GM23338 (cell line): Measurements from ENCODE around the gene LPP. TPM values are rescaled to one million over a fixed set of nuclear protein-coding genes. Genes with fewer than 3 reads are reported as not detected.

ENCODE experiments used
- ATAC-seq: fragments of 200-7000 bp; cut with Tn5 transposase; 3 replicates; pipeline ENCODE4 v1.9.1; 2020
- DNase-seq: peaks from one replicate; pipeline ENCODE4 v3.0.0-alpha.2; 2015; ENCODE audit warnings: low spot score
- H2AFZ ChIP-seq: fragments of 200-600 bp; sonication (generic); 2 replicates; pipeline ENCODE4 v1.8.0; 2016; ENCODE audit warnings: antibody characterized with exemption, mild to moderate bottlenecking, moderate library complexity
- H3F3A ChIP-seq: fragments of 200-600 bp; sonication (generic); replicated peaks from 2 replicates; pipeline ENCODE4 v1.8.0; 2017; ENCODE audit warnings: antibody characterized with exemption, mixed run types, low read depth
- H3K27ac ChIP-seq: fragments of 200-600 bp; sonication (generic); 2 replicates; pipeline ENCODE4 v1.6.1; 2016; ENCODE audit warnings: low read depth
- H3K27me3 ChIP-seq: fragments of 200-600 bp; sonication (generic); 2 replicates; pipeline ENCODE4 v1.8.0; 2016; ENCODE audit warnings: mild to moderate bottlenecking, mixed run types, moderate library complexity; ENCODE audit not compliant: insufficient read depth
- H3K36me3 ChIP-seq: fragments of 200-600 bp; sonication (generic); 2 replicates; pipeline ENCODE4 v1.8.0; 2016; ENCODE audit warnings: mild to moderate bottlenecking; ENCODE audit not compliant: insufficient read depth
- H3K4me1 ChIP-seq: fragments of 200-600 bp; sonication (generic); 2 replicates; pipeline ENCODE4 v1.8.0; 2016; ENCODE audit warnings: mild to moderate bottlenecking, moderate library complexity; ENCODE audit not compliant: insufficient read depth
- H3K4me2 ChIP-seq: fragments of 200-600 bp; sonication (generic); 2 replicates; pipeline ENCODE4 v1.7.1; 2017; ENCODE audit warnings: mixed run types
- H3K4me3 ChIP-seq: fragments of 200-600 bp; sonication (generic); 2 replicates; pipeline ENCODE4 v1.6.1; 2016; ENCODE audit warnings: mixed run types
- H3K79me2 ChIP-seq: fragments of 200-600 bp; sonication (generic); replicated peaks from 2 replicates; pipeline ENCODE4 v1.8.0; 2017; ENCODE audit warnings: mild to moderate bottlenecking; ENCODE audit not compliant: insufficient read depth
- H3K9me2 ChIP-seq: fragments of 200-600 bp; sonication (generic); 2 replicates; pipeline ENCODE4 v1.8.0; 2017; ENCODE audit not compliant: insufficient read depth
- H4K20me1 ChIP-seq: fragments of 200-600 bp; sonication (generic); replicated peaks from 2 replicates; pipeline ENCODE4 v1.8.0; 2017; ENCODE audit warnings: mild to moderate bottlenecking; ENCODE audit not compliant: insufficient read depth
- H3K27ac Mint-ChIP-seq: 2 replicates; pipeline ENCODE4 v1.8.0; 2020; ENCODE audit warnings: inconsistent platforms, mild to moderate bottlenecking, moderate library complexity, mixed read lengths
- H3K27me3 Mint-ChIP-seq: 3 replicates; pipeline ENCODE4 v1.8.0; 2022; ENCODE audit warnings: low read depth, mild to moderate bottlenecking, moderate library complexity, mixed read lengths, inconsistent platforms; ENCODE audit not compliant: insufficient read depth, poor library complexity
- H3K36me3 Mint-ChIP-seq: 3 replicates; pipeline ENCODE4 v1.8.0; 2021; ENCODE audit warnings: low read depth, mild to moderate bottlenecking, inconsistent platforms, moderate library complexity, mixed read lengths
- H3K4me1 Mint-ChIP-seq: 3 replicates; pipeline ENCODE4 v1.8.0; 2020; ENCODE audit warnings: mild to moderate bottlenecking, inconsistent platforms, mixed read lengths
- H3K4me3 Mint-ChIP-seq: 3 replicates; pipeline ENCODE4 v1.8.0; 2021; ENCODE audit warnings: moderate library complexity, mild to moderate bottlenecking, inconsistent platforms, mixed read lengths
- H3K9me3 Mint-ChIP-seq: 3 replicates; pipeline ENCODE4 v1.8.0; 2020; ENCODE audit warnings: moderate library complexity, mild to moderate bottlenecking, inconsistent platforms, mixed read lengths
- CREB1 ChIP-seq: fragments of 250-450 bp; sonication (Bioruptor Pico); IDR thresholded peaks from 2 replicates; pipeline ENCODE4 v1.5.0; 2020; ENCODE audit warnings: low read depth, mild to moderate bottlenecking, moderate library complexity
- CTCF ChIP-seq, 2 experiments: fragments of 200-600 bp in 1 of 2; sonication (generic) in 1 of 2; conservative IDR thresholded peaks; 2 replicates each; pipeline versions ENCODE4 v1.5.1 to v1.6.1; 2016 to 2017; ENCODE audit warnings: antibody characterized with exemption in 2 of 2, low read depth in 2 of 2, mild to moderate bottlenecking in 2 of 2, moderate library complexity in 1 of 2
- EZH2 ChIP-seq: fragments of 200-600 bp; sonication (generic); IDR thresholded peaks from one replicate; pipeline ENCODE4 v1.8.0; 2017; ENCODE audit warnings: antibody characterized with exemption, mild to moderate bottlenecking, low read depth; ENCODE audit not compliant: unreplicated experiment
- EZH2phosphoT487 ChIP-seq: fragments of 200-600 bp; sonication (generic); IDR thresholded peaks from one replicate; pipeline ENCODE4 v1.8.1; 2018; ENCODE audit warnings: antibody characterized with exemption; ENCODE audit not compliant: unreplicated experiment
- JUNB ChIP-seq: IDR thresholded peaks from one replicate; pipeline ENCODE4 v1.6.1; 2016; ENCODE audit warnings: antibody characterized with exemption; ENCODE audit not compliant: unreplicated experiment
- NANOG ChIP-seq: IDR thresholded peaks from 2 replicates; pipeline ENCODE4 v1.6.1; 2016; ENCODE audit warnings: antibody characterized with exemption, borderline replicate concordance
- POLR2AphosphoS5 ChIP-seq: IDR thresholded peaks from 2 replicates; pipeline ENCODE4 v1.6.1; 2016; ENCODE audit warnings: antibody characterized with exemption, low read depth
- STAT1 ChIP-seq: IDR thresholded peaks from one replicate; pipeline ENCODE4 v1.6.1; 2016; ENCODE audit warnings: antibody characterized with exemption; ENCODE audit not compliant: unreplicated experiment
- ZNF114 ChIP-seq: fragments of 250-450 bp; sonication (Bioruptor Pico); IDR thresholded peaks from 2 replicates; pipeline ENCODE4 v1.5.0; 2020; ENCODE audit warnings: mild to moderate bottlenecking, moderate library complexity
- ZNF331 ChIP-seq: fragments of 250-450 bp; sonication (Bioruptor Pico); IDR thresholded peaks from 2 replicates; pipeline ENCODE4 v1.5.0; 2020; ENCODE audit warnings: low read depth, mild to moderate bottlenecking, moderate library complexity
- polyA plus RNA-seq: library from polyadenylated mRNA; unstranded; fragments of >200 nt; fragmentation: Nextera tagmentation; extraction: Ambion mirVana; gene quantifications from 2 replicates; pipeline ENCODE4 v1.2.1, GENCODE V29; 2016
- total RNA-seq: library from RNA; depleted of rRNA; stranded (reverse); fragments of >200 nt; shearing (Covaris generic); gene quantifications from 2 replicates; pipeline ENCODE4 v1.2.3, GENCODE V29; 2014

The LPP gene
- total and polyA plus RNA-seq, 2 experiments from 2014 or later: 23.0 to 35.2 TPM

- no peak for ATAC-seq
- H3K36me3 ChIP-seq: no peaks in the 10 kb centered on the region
- no peaks in the 10 kb centered on the region for H4K20me1 ChIP-seq
- Mint-ChIP-seq H3K9me3 (no peaks in the 10 kb centered on the region), H3K4me3 (no peak overlapping the region), H3K27ac (no peak overlapping the region), H3K27me3 (peaks cover 3% of the 10 kb centered on the region), H3K4me1 (peaks cover 15% of the 10 kb centered on the region), H3K36me3 (no peaks in the 10 kb centered on the region)
- no peaks in the 10 kb centered on the region for H3K9me2 ChIP-seq
- H3K4me3 ChIP-seq: no peak overlapping the region
- no peak for DNase-seq
- TF ChIP-seq ZNF331 (CRISPR knock-in tag) (no peak), STAT1 (no peak), NANOG (no peak)
- no peaks in the 10 kb centered on the region for H3K79me2 ChIP-seq
- no peaks in the 10 kb centered on the region for H3K4me1 ChIP-seq
- H3F3A ChIP-seq: no peaks in the 10 kb centered on the region
- H3K27ac ChIP-seq: no peak overlapping the region
- H2AFZ ChIP-seq: no peak overlapping the region
- H3K27me3 ChIP-seq: no peaks in the 10 kb centered on the region
- no peak overlapping the region for H3K4me2 ChIP-seq
Observed at GRCh38 chr3:188690064-188690463, 536.1 kb downstream of the LPP start.

GRCh38 chr3:188691004-188691403, 537.0 kb downstream of the LPP start:
- Histone ChIP-seq H2AFZ (no peak overlapping the region), H3K27ac (no peak overlapping the region), H3K4me1 (no peaks in the 10 kb centered on the region), H3K4me2 (no peak overlapping the region), H3K36me3 (no peaks in the 10 kb centered on the region), H4K20me1 (no peaks in the 10 kb centered on the region), H3K27me3 (no peaks in the 10 kb centered on the region), H3K4me3 (no peak overlapping the region), H3F3A (no peaks in the 10 kb centered on the region), H3K9me2 (no peaks in the 10 kb centered on the region), H3K79me2 (no peaks in the 10 kb centered on the region)
- DNase-seq (no peak), ATAC-seq (no peak)
- H3K36me3 Mint-ChIP-seq: no peaks in the 10 kb centered on the region
- peaks cover 3% of the 10 kb centered on the region for H3K27me3 Mint-ChIP-seq
- no peaks in the 10 kb centered on the region for H3K9me3 Mint-ChIP-seq
- H3K27ac Mint-ChIP-seq: no peak overlapping the region
- no peak overlapping the region for H3K4me3 Mint-ChIP-seq
- no peak for TF ChIP-seq NANOG
- H3K4me1 Mint-ChIP-seq: peaks cover 20% of the 10 kb centered on the region

GRCh38 chr3:188691665-188692064, 537.7 kb downstream of the LPP start:
- Histone ChIP-seq H2AFZ (no peak overlapping the region), H3K4me2 (no peak overlapping the region), H3K36me3 (no peaks in the 10 kb centered on the region), H4K20me1 (no peaks in the 10 kb centered on the region), H3K4me3 (no peak overlapping the region), H3F3A (no peaks in the 10 kb centered on the region), H3K9me2 (no peaks in the 10 kb centered on the region), H3K4me1 (peaks cover 1% of the 10 kb centered on the region; the same call in 1 of the 2 replicates), H3K27ac (no peak overlapping the region), H3K27me3 (no peaks in the 10 kb centered on the region), H3K79me2 (no peaks in the 10 kb centered on the region)
- no peak for ATAC-seq
- Mint-ChIP-seq H3K36me3 (no peaks in the 10 kb centered on the region), H3K4me3 (no peak overlapping the region), H3K27me3 (peaks cover 3% of the 10 kb centered on the region), H3K9me3 (no peaks in the 10 kb centered on the region), H3K27ac (peak overlapping the region; percentile 6; the same call in 1 of the 2 replicates), H3K4me1 (peaks cover 20% of the 10 kb centered on the region)
- DNase-seq: no peak
- TF ChIP-seq EZH2 (no peak), JUNB (no peak), EZH2phosphoT487 (no peak), CREB1 (CRISPR knock-in tag) (no peak), ZNF114 (CRISPR knock-in tag) (no peak), CTCF (conservative IDR thresholded peaks at IDR 0.05; ENCODE audit: low read depth in 2 of 2) (no peak), POLR2AphosphoS5 (no peak)
